ENCODE results near the gene TBC1D22A. TPM values are rescaled to one million over a fixed set of nuclear protein-coding genes. Genes with fewer than 3 reads are reported as not detected.

Gene TBC1D22A
- total RNA-seq, 1 experiment from 2014 or later: 8.2 TPM

GRCh38 chr22:46827136-46827780 is 64.8 kb downstream of the TBC1D22A start:
- peak; percentile 93 for DNase-seq
- no peak overlapping the region for H3K4me3 ChIP-seq (ENCODE audit: insufficient read depth, low read depth, low read length)
- no peaks in the 10 kb centered on the region for H3K27me3 ChIP-seq (ENCODE audit: control insufficient read depth, insufficient read depth, low read length)
- no peaks in the 10 kb centered on the region; the same call in 1 of the 2 replicates for H3K36me3 ChIP-seq (replicated peaks; ENCODE audit: control insufficient read depth, insufficient read depth, low read length)

DNA sequence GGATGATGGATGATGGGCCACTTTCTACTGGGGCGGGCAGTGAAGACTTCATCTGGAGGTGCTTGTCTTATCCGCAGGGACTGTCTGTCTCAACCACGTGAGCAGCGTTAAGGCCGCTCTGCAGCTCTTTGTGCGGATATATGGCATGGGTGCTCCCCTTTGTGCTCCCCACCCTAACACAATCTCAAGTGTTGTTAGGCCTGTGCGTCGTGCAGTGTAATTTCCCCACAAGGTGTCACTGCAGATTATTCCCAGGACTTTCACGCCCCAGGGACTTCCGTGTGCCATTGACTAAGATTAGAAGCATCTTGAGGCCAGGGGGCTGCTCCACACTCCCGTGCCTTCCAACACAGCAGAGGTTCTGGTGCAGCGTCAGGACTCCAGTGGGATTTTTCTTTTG is 65.3 kb downstream of the TBC1D22A start:
- DNase-seq: peak; percentile 28
- no peaks in the 10 kb centered on the region; the same call in 1 of the 2 replicates for H3K36me3 ChIP-seq (replicated peaks; ENCODE audit: control insufficient read depth, insufficient read depth, low read length)
- no peaks in the 10 kb centered on the region for H3K27me3 ChIP-seq (ENCODE audit: control insufficient read depth, insufficient read depth, low read length)
- H3K4me3 ChIP-seq (ENCODE audit: insufficient read depth, low read depth, low read length): no peak overlapping the region

GRCh38 chr22:46828323-46828900 is 66.0 kb downstream of the TBC1D22A start:
- Histone ChIP-seq H3K27me3 (ENCODE audit: control insufficient read depth, insufficient read depth, low read length) (no peaks in the 10 kb centered on the region), H3K4me3 (ENCODE audit: insufficient read depth, low read depth, low read length) (no peak overlapping the region), H3K36me3 (replicated peaks; ENCODE audit: control insufficient read depth, insufficient read depth, low read length) (no peaks in the 10 kb centered on the region; the same call in 1 of the 2 replicates)
- DNase-seq: peak; percentile 4

DNA sequence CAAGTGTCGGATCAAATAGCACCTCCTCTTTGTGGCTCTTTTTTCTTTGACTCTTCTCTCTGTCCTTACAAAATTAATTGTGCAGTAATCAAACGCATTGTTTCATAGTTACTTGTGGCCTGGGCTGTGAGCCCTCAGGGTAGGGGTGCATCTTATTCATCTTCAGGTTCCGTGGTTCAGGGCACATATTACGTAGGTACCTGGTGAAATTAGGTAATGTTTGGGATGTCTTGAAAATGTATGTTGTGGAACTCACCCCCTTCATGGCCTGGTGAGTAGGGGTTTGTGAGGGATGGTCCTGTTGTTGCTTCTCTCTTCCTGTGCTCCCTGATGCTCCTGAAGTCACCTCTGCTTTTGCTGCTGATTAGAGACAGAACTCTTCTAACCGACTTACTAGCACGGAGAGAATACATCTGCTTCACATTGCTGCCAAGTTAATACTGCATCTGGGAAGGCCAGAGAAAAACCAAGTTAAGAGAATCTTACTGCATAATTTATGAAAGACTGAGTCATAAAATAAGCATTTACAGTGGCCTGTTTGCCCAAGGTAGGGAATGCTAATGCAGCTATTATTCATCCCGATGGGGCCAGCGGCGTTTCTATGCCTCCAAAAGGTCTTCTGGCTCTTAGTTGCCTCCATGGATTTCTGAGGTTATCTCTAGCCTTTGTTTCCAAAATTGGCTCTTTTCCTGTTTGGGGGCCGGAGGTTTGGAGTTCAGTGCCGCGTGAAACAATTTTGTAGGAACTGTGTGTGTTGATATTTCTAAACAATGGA is 66.9 kb downstream of the TBC1D22A start:
- Histone ChIP-seq H3K27me3 (ENCODE audit: control insufficient read depth, insufficient read depth, low read length) (no peaks in the 10 kb centered on the region), H3K36me3 (replicated peaks; ENCODE audit: control insufficient read depth, insufficient read depth, low read length) (no peaks in the 10 kb centered on the region; the same call in 1 of the 2 replicates), H3K4me3 (ENCODE audit: insufficient read depth, low read depth, low read length) (no peak overlapping the region)
- DNase-seq: peak; percentile 10

- H3K36me3 ChIP-seq (replicated peaks; ENCODE audit: control insufficient read depth, insufficient read depth, low read length): no peaks in the 10 kb centered on the region; the same call in 1 of the 2 replicates
- no peaks in the 10 kb centered on the region for H3K27me3 ChIP-seq (ENCODE audit: control insufficient read depth, insufficient read depth, low read length)
- peak; percentile 4 for DNase-seq
- H3K4me3 ChIP-seq (ENCODE audit: insufficient read depth, low read depth, low read length): no peak overlapping the region
Measured at GRCh38 chr22:46829941-46830715, 67.7 kb downstream of the TBC1D22A start.

- Histone ChIP-seq H3K4me3 (ENCODE audit: insufficient read depth, low read depth, low read length) (no peak overlapping the region), H3K36me3 (replicated peaks; ENCODE audit: control insufficient read depth, insufficient read depth, low read length) (no peaks in the 10 kb centered on the region; the same call in 1 of the 2 replicates), H3K27me3 (ENCODE audit: control insufficient read depth, insufficient read depth, low read length) (no peaks in the 10 kb centered on the region)
- no peak for DNase-seq
Measured at GRCh38 chr22:46830841-46831240, 68.4 kb downstream of the TBC1D22A start.

- Histone ChIP-seq H3K4me3 (ENCODE audit: insufficient read depth, low read depth, low read length) (no peak overlapping the region), H3K27me3 (ENCODE audit: control insufficient read depth, insufficient read depth, low read length) (no peaks in the 10 kb centered on the region), H3K36me3 (replicated peaks; ENCODE audit: control insufficient read depth, insufficient read depth, low read length) (no peaks in the 10 kb centered on the region; the same call in 1 of the 2 replicates)
- DNase-seq: peak; percentile 80
Measured at GRCh38 chr22:46833228-46833627, 70.8 kb downstream of the TBC1D22A start.

DNA sequence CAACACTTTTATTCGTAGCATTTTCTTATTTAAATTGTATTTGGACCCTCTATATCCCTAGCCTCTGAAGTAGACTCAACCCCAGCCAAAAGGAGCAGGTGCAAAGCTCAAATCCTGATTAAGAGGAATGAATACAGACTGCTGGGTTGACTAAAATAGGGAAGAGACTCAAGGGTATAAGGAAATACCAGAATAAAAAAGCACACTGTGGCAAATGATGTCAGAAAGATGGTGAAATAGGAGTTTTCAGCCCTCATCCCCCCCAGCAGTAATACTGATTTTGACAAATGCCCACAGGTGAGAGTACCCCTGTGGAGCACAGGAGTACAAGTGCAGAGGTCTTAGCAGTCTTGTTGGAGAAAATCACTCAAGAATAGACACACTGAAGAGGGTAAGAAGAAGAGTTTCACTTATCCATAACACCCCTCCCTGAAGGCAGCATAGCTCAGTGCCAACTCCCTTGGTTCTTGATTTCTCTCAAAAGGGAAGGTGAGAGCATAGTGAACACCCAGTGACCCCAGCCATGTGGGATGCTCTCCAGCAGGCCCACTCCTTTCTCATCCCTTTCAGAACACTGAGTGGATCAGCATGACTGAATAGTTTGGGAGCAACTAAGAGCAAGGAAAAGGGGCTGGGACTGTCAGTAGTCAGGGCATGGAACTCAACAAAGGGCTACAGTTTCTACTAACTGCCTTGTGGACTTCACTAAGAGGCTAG is 71.7 kb downstream of the TBC1D22A start:
- no peak for DNase-seq
- H3K27me3 ChIP-seq (ENCODE audit: control insufficient read depth, insufficient read depth, low read length): no peaks in the 10 kb centered on the region
- no peaks in the 10 kb centered on the region; the same call in 1 of the 2 replicates for H3K36me3 ChIP-seq (replicated peaks; ENCODE audit: control insufficient read depth, insufficient read depth, low read length)
- H3K4me3 ChIP-seq (ENCODE audit: insufficient read depth, low read depth, low read length): no peak overlapping the region

- no peak overlapping the region for H3K4me3 ChIP-seq (ENCODE audit: insufficient read depth, low read depth, low read length)
- no peaks in the 10 kb centered on the region; the same call in 1 of the 2 replicates for H3K36me3 ChIP-seq (replicated peaks; ENCODE audit: control insufficient read depth, insufficient read depth, low read length)
- no peaks in the 10 kb centered on the region for H3K27me3 ChIP-seq (ENCODE audit: control insufficient read depth, insufficient read depth, low read length)
- no peak for DNase-seq
Measured at GRCh38 chr22:46835288-46835687, 72.8 kb downstream of the TBC1D22A start.

DNA sequence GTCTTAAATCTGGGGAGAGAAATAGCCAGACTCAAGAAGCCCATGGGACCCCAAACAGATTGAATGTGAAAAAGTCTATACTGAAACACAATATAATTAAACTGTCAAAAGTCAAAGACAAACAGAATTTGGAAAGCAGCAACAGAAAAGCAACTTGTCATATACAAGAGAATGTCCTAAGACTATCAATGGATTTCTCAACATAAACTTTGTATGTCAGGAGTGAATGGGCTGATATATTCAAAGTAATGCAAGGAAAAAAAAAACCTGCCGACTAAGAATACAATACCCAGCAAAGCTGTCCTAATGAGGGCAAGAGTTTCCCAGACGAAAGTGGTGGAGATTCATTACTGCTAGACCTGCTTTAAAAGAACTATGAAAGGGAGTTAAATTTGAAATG is 73.2 kb downstream of the TBC1D22A start:
- Histone ChIP-seq H3K36me3 (replicated peaks; ENCODE audit: control insufficient read depth, insufficient read depth, low read length) (no peaks in the 10 kb centered on the region; the same call in 1 of the 2 replicates), H3K27me3 (ENCODE audit: control insufficient read depth, insufficient read depth, low read length) (no peaks in the 10 kb centered on the region), H3K4me3 (ENCODE audit: insufficient read depth, low read depth, low read length) (no peak overlapping the region)
- no peak for DNase-seq

GRCh38 chr22:46841522-46841921 is 79.1 kb downstream of the TBC1D22A start:
- no peaks in the 10 kb centered on the region for H3K36me3 ChIP-seq (replicated peaks; ENCODE audit: control insufficient read depth, insufficient read depth, low read length)
- H3K4me3 ChIP-seq (ENCODE audit: insufficient read depth, low read depth, low read length): no peak overlapping the region
- no peak for DNase-seq
- H3K27me3 ChIP-seq (ENCODE audit: control insufficient read depth, insufficient read depth, low read length): no peaks in the 10 kb centered on the region

DNA sequence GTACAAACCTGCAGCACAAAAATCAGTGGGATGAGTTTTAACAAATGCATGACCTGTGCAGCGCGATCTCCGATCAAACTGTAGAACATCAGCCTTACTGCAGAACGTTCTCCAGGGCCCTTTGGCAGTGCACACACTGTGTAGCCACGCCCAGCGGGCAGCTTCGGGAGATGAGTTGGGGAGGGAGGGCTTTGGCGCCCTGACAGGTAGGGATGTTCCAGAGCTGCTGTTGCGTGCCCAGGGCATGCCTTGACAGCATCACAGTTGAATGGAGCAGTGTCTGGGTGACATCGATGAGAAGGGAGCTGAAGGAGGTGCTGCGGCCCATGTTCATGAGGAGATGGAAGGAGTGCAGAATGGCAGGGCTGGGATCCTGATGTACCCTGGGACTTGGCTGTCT is 80.2 kb downstream of the TBC1D22A start:
- no peaks in the 10 kb centered on the region for H3K36me3 ChIP-seq (replicated peaks; ENCODE audit: control insufficient read depth, insufficient read depth, low read length)
- DNase-seq: no peak
- H3K4me3 ChIP-seq (ENCODE audit: insufficient read depth, low read depth, low read length): no peak overlapping the region
- no peaks in the 10 kb centered on the region for H3K27me3 ChIP-seq (ENCODE audit: control insufficient read depth, insufficient read depth, low read length)

DNA sequence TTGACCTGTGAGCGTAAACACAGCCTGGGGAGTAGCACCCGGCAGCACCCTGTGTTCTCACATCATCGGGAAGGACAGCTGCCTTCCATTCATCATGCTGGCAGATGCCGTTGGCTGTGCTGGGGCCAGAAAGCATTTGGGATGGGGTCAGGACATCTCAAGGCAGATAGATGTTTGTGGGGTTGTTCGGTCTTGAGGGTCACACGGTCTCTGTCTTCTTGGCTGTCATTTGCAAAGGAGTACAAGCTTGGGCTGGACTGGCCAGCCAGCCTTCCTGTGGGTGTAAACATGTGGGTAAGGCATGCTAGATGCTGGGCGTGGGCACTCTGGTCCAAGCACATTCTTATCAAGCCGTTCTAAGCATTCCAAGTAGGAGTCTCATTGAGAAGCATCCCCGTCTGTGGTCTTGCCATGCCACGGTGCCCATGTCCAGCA is 81.4 kb downstream of the TBC1D22A start:
- Histone ChIP-seq H3K4me3 (ENCODE audit: insufficient read depth, low read depth, low read length) (no peak overlapping the region), H3K36me3 (replicated peaks; ENCODE audit: control insufficient read depth, insufficient read depth, low read length) (no peaks in the 10 kb centered on the region), H3K27me3 (ENCODE audit: control insufficient read depth, insufficient read depth, low read length) (no peaks in the 10 kb centered on the region)
- no peak for DNase-seq
